ENCODE data around the gene HBS1L. TPM values are rescaled to one million over a fixed set of nuclear protein-coding genes. Genes with fewer than 3 reads are reported as not detected.

Gene HBS1L
- total RNA-seq, 2 experiments from 2014 or later, result 82.9 to 93.1 TPM

GRCh38 chr6:134983823-134984222 lies 70.8 kb downstream of the HBS1L start:
- CTCF ChIA-PET (ENCODE audit: unreplicated experiment), result no interaction called here
- Histone ChIP-seq H3K4me1 (ENCODE audit: insufficient read depth, low read length, poor library complexity, severe bottlenecking) (no peaks in the 10 kb centered on the region), H3K27ac (ENCODE audit: low read depth, low read length, poor library complexity, severe bottlenecking) (no peak overlapping the region), H3K4me2 (ENCODE audit: low read length) (no peak overlapping the region), H3K36me3 (ENCODE audit: insufficient read depth, low read length) (peaks cover 74% of the 10 kb centered on the region), H3K9me2 (ENCODE audit: insufficient read depth, low read length) (no peaks in the 10 kb centered on the region), H4K20me1 (ENCODE audit: insufficient read depth, low read length) (no peaks in the 10 kb centered on the region), H3K4me3 (ENCODE audit: low read depth, low read length, poor library complexity, severe bottlenecking) (no peak overlapping the region), H3K9me3 (ENCODE audit: low read length) (no peaks in the 10 kb centered on the region), H3K79me2 (ENCODE audit: insufficient read depth, low read depth, low read length) (no peaks in the 10 kb centered on the region), H2AFZ (ENCODE audit: low read length) (no peak overlapping the region)
- POLR2A ChIA-PET, result no interaction called here
- TF ChIP-seq EZH2phosphoT487 (IDR thresholded peaks at IDR 0.05; ENCODE audit: borderline replicate concordance, low read depth, low read length) (no peak), CTCF (conservative IDR thresholded peaks at IDR 0.05; ENCODE audit: low read length) (no peak)
- intact Hi-C loops (cut with micrococcal nuclease; ENCODE audit: unreplicated experiment), result no loop called here
- no peak for DNase-seq (ENCODE audit: low spot score)
- no TSS peak for BruUV-seq (replicated peaks)

GRCh38 chr6:134982161-134982560 lies 72.5 kb downstream of the HBS1L start:
- no peak for DNase-seq (ENCODE audit: low spot score)
- H3K4me2 ChIP-seq (ENCODE audit: low read length), result no peak overlapping the region
- no peaks in the 10 kb centered on the region for H4K20me1 ChIP-seq (ENCODE audit: insufficient read depth, low read length)
- no peak overlapping the region for H3K4me3 ChIP-seq (ENCODE audit: low read depth, low read length, poor library complexity, severe bottlenecking)
- ChIA-PET CTCF (ENCODE audit: unreplicated experiment) (no interaction called here), POLR2A (interaction anchor here (0.6 to 2.3 kb wide), 2 partner anchors 11 to 12 kb away, joined by 3 to 8 read pairs; no protein-coding TSS in a partner anchor)
- no peaks in the 10 kb centered on the region for H3K9me3 ChIP-seq (ENCODE audit: low read length)
- H3K79me2 ChIP-seq (ENCODE audit: insufficient read depth, low read depth, low read length), result no peaks in the 10 kb centered on the region
- no peaks in the 10 kb centered on the region for H3K9me2 ChIP-seq (ENCODE audit: insufficient read depth, low read length)
- TF ChIP-seq EZH2phosphoT487 (IDR thresholded peaks at IDR 0.05; ENCODE audit: borderline replicate concordance, low read depth, low read length) (no peak), CTCF (conservative IDR thresholded peaks at IDR 0.05; ENCODE audit: low read length) (no peak)
- no peaks in the 10 kb centered on the region for H3K4me1 ChIP-seq (ENCODE audit: insufficient read depth, low read length, poor library complexity, severe bottlenecking)
- BruUV-seq (replicated peaks), result no TSS peak
- H3K36me3 ChIP-seq (ENCODE audit: insufficient read depth, low read length), result peaks cover 75% of the 10 kb centered on the region
- no peak overlapping the region for H2AFZ ChIP-seq (ENCODE audit: low read length)
- intact Hi-C loops (cut with micrococcal nuclease; ENCODE audit: unreplicated experiment), result no loop called here
- H3K27ac ChIP-seq (ENCODE audit: low read depth, low read length, poor library complexity, severe bottlenecking), result no peak overlapping the region

DNA sequence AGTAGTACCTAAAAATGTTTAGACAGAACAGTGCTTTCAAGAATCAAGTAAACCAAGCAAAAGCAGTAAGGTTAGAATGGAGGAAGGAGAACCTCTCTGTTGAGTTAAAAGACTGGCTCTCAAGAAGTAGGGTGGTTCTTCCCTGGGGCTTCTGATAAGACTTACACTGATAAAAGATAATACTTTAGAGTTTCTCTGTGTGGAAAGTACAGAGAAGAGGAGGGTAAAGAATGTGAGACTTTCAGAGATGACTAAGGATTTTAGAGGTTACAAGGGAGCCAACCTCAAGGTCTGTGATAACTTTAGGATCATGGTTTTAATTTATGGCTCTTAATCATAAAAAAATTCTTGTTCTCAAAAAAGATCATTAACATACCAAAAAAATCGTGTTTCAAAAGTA lies 73.8 kb downstream of the HBS1L start:
- H3K9me2 ChIP-seq (ENCODE audit: insufficient read depth, low read length), result no peaks in the 10 kb centered on the region
- TF ChIP-seq CTCF (conservative IDR thresholded peaks at IDR 0.05; ENCODE audit: low read length), result no peak
- no peak for TF ChIP-seq EZH2phosphoT487 (IDR thresholded peaks at IDR 0.05; ENCODE audit: borderline replicate concordance, low read depth, low read length)
- H3K36me3 ChIP-seq (ENCODE audit: insufficient read depth, low read length), result peaks cover 83% of the 10 kb centered on the region
- H3K9me3 ChIP-seq (ENCODE audit: low read length), result no peaks in the 10 kb centered on the region
- ChIA-PET CTCF (ENCODE audit: unreplicated experiment) (no interaction called here), POLR2A (interaction anchor here (0.6 to 2.3 kb wide), 6 partner anchors 8 to 78 kb away, joined by 3 to 8 read pairs (median 4); no protein-coding TSS in a partner anchor)
- H2AFZ ChIP-seq (ENCODE audit: low read length), result no peak overlapping the region
- H3K4me1 ChIP-seq (ENCODE audit: insufficient read depth, low read length, poor library complexity, severe bottlenecking), result no peaks in the 10 kb centered on the region
- intact Hi-C loops (cut with micrococcal nuclease; ENCODE audit: unreplicated experiment), result no loop called here
- no peak overlapping the region for H3K4me3 ChIP-seq (ENCODE audit: low read depth, low read length, poor library complexity, severe bottlenecking)
- H3K4me2 ChIP-seq (ENCODE audit: low read length), result no peak overlapping the region
- no peaks in the 10 kb centered on the region for H3K79me2 ChIP-seq (ENCODE audit: insufficient read depth, low read depth, low read length)
- no peak for DNase-seq (ENCODE audit: low spot score)
- no peaks in the 10 kb centered on the region for H4K20me1 ChIP-seq (ENCODE audit: insufficient read depth, low read length)
- H3K27ac ChIP-seq (ENCODE audit: low read depth, low read length, poor library complexity, severe bottlenecking), result no peak overlapping the region
- no TSS peak for BruUV-seq (replicated peaks)
